OCI-LY1 (cell line): ENCODE results near the gene RGS19.

Source experiments
- EZH2 ChIP-seq: fragments of 200-600 bp; sonication (generic), shearing (Covaris generic); IDR thresholded peaks from 2 replicates; pipeline ENCODE4 v1.8.0; 2017; ENCODE audit warnings: borderline replicate concordance, mixed run types, mild to moderate bottlenecking, antibody characterized with exemption, low read length, moderate library complexity, mixed read lengths
- TF ChIP-seq, protein P1 (sequence below): fragments of 200-600 bp; sonication (generic), shearing (Covaris generic); IDR thresholded peaks from 2 replicates; pipeline ENCODE4 v1.5.1; 2017; ENCODE audit warnings: mild to moderate bottlenecking, antibody characterized with exemption, low read length, moderate library complexity, mixed read lengths

GRCh38 chr20:64037498-64038213 lies 41.7 kb downstream of the RGS19 start:
- TF ChIP-seq, protein P1, sequence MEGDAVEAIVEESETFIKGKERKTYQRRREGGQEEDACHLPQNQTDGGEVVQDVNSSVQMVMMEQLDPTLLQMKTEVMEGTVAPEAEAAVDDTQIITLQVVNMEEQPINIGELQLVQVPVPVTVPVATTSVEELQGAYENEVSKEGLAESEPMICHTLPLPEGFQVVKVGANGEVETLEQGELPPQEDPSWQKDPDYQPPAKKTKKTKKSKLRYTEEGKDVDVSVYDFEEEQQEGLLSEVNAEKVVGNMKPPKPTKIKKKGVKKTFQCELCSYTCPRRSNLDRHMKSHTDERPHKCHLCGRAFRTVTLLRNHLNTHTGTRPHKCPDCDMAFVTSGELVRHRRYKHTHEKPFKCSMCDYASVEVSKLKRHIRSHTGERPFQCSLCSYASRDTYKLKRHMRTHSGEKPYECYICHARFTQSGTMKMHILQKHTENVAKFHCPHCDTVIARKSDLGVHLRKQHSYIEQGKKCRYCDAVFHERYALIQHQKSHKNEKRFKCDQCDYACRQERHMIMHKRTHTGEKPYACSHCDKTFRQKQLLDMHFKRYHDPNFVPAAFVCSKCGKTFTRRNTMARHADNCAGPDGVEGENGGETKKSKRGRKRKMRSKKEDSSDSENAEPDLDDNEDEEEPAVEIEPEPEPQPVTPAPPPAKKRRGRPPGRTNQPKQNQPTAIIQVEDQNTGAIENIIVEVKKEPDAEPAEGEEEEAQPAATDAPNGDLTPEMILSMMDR: no peak
- TF ChIP-seq EZH2: no peak
